GM19324 (cell line): ENCODE results near the gene NUAK1.

ENCODE experiments used
- ATAC-seq: cut with Tn5 transposase; IDR thresholded peaks from one replicate; pipeline ENCODE4 v1.9.1; 2021; ENCODE audit warnings: mild to moderate bottlenecking, moderate library complexity; ENCODE audit not compliant: unreplicated experiment, low FRiP score

NUAK1 gene

GRCh38 chr12:106066726-106067325 lies 71.9 kb downstream of the NUAK1 start:
- no peak for ATAC-seq

DNA sequence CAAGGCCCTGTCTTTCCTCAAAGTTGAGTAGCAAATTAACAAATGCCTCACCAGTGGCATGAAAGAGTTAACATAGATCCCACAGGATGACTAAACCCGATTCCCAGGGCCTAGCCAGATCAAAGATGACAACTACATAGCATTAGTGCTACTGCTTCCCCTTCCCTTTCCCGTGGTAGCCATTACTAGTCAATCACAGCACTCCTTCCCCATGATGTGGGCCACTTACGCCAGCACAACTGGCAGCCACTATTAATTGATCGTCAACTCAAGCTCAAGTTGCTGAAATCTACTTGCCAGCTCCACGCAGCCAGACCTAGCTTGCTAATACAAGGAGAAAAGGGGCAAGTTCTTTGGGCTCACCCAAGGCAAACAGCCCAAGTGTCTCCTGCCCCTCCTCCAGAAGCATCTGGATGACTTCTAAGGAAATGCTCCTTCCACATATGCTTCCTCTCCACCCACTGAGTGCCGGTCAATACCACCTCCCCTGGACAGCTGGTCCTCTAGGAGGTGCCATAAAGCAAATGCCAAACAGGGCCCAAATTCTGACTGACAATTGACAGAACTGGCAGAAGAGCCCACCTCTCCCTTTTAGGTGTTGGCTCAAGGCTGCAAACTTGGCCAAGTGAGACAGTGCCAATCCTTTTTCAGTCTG lies 72.6 kb downstream of the NUAK1 start:
- no peak for ATAC-seq

DNA sequence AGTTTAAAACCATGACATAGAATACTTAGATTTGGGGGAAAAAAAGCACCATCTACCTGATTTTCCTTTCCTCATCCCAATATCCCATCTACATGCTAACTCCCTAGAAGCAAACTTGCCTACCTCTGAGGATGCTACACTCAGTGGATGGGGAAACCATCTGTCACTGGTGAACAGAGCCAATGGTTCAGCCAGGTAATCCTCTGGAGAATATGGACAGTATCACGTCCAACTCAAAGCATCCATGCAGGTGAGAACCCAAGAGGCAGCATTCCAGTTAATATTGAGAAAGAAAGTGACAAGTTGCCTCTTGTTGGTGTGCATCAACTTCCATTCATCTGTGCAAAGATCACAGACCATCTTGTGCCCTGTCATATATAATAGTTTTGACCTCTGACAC lies 73.2 kb downstream of the NUAK1 start:
- ATAC-seq, result no peak

DNA sequence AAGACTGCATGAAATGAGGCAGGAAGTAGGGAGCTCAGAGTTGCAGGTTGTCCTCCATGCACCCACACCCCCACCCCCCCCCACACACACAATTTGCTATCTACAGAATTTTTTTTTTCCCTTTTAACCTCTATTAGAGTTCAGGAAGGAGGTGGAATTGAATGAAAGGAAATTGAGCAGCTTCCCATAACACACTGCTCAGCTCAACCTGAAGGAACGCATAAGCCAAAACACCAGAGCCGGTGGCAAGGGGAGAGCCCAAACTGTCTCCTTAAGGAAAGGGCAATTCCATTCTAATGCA lies 74.1 kb downstream of the NUAK1 start:
- ATAC-seq, result no peak

DNA sequence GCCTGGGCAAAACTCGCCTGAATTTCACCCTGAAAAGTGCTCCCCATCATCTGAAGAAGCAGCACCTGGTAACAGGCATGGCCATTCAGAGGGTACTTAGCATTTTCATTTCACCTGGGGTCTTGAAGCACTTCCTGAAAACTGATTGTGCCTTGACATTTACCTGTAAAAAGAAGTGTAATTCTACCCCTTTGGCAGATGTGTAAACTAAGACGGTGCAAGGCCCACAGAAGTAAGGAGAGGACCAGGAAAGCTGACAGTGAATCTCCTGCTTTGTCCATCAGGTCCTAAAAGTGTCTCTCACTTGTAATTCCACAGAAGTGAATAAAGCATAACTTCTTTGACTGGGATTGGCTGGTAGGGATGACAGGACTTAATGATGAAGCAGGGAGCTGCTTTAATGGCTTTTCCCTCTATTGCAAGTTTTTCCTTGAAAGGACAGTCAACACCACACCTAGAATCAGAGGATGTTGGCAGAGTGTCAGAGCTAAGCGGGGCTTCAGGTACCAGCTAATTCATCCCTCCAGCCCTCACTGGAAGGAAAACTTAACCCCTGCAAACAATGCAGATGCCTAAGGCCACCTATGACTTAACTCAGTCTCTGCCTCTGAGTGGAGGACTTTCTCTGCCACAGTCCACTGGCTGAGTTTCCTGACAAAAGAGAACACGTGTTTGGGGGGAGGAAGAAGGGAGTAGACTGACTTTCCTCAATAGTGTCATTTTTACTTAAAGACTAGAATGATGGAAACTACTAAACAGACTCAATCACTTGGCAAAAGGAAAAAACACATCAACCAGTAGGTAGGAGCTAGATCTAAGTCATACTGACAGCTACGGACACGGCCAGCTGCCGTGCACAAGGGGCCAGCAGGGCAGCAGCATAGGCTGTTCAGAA lies 74.7 kb downstream of the NUAK1 start:
- ATAC-seq, result no peak

- ATAC-seq, result no peak
These were observed 76.1 kb downstream of the NUAK1 start for GRCh38 chr12:106062693-106063092.

GRCh38 chr12:106058256-106059182 lies 80.2 kb downstream of the NUAK1 start:
- ATAC-seq, result no peak

GRCh38 chr12:106054049-106054448 lies 84.7 kb downstream of the NUAK1 start:
- no peak for ATAC-seq

DNA sequence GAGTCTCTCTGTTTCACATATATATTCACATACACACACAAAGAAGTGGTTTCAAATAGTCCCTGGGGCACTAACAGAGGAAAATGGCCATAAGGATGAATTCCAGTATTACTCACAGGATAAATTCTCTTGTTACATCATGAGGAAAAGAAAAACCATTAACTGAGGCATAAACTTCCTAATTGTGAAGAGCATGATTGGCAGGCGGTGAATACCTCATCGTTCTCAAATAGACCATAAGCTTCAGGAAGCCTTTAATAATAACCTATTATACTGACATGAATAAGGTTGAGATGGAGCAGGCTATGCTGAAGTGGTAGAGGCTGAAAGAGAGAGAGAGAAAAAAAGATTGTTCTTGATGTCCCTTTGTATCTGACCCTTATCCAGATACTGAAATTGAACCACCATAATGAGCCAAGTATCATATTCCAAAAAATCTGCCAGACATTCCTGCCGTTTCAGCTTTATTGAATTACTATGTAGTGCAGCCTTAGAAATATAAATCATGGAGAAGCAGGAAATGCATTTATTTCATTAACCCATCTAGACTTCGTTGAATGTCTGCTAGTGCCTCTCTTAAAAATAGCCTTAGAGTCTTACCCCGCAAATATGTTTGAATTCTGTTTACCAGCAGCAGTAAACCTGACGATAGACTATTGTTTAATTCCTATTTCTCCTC lies 86.8 kb downstream of the NUAK1 start:
- no peak for ATAC-seq

DNA sequence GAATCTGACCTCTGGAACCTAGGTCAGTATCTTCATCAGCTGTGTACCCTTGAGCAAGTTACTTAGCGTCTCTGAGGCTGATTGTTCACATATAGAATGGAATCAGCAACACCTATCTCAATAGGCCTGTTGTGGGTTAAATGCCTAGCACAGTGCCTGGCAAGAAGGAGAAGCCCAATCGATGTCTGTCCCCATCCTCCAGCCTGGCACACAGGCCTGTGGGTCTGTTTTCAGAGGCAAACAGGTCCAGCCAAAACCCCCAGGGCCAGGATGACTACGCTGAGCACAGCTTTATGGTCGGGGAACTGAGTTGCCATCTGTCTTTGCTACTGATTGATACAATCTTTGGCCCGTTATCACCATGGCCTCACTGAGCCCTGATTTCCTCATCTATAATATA lies 89.2 kb downstream of the NUAK1 start:
- no peak for ATAC-seq

DNA sequence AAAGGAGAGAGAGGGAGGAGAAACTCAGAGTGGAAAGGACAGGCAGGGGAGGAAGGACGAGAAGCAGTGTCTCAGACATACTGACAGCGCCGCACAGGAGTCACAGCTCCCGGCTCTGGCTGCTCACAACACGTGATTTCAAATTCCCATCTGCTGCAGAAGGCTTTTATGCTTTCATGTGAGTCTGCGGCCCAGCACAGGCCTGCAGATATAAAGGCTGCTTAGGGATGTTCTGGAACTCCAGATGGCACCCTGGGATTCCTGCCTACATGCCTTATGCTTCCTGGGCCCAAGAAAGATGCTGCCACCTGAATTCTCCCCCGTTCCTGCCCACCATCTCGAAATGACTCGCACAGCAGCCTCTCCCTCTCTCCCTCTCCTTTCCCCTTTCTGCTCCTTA lies 89.6 kb downstream of the NUAK1 start:
- no peak for ATAC-seq

DNA sequence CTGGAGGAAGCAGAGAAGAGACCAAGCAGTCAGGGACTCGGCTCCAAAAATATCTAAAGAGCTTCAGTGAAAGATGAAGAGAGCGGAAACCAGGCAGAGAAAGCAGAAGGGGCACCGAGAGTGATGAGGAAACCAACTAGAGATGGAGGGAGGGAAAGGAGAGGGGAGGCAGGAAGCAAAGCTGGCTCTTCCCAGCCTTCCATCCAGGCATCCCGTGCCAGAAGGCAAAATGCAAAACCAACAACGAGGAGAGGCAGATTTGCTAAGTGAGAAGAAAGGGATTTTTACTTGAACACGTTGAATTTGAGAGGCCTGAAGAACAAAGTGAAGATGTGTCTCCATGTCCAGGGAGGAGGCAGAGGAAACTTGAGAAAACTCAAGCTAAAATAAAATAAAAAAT lies 90.1 kb downstream of the NUAK1 start:
- no peak for ATAC-seq

DNA sequence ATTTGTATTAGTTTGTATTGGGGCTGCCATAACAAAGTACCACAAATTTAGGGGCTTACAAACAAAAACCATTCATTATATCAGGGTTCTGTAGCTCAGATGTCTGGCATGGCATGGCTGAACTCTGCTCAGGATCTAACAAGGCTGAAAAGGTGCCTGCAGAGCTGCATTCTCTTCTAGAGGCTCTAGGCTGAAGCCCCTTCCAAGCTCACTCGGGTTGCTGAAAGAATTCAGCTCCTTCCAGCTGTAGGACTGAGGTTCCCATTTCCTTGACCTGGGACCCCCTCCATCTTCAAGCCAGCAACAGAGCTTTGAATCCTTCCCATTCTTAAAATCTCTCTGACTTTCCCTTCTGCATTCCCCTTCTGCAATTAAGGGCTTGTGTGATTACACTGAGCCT lies 90.7 kb downstream of the NUAK1 start:
- ATAC-seq, result no peak

GRCh38 chr12:106046947-106047346 lies 91.8 kb downstream of the NUAK1 start:
- no peak for ATAC-seq

GRCh38 chr12:106046301-106046846 lies 92.4 kb downstream of the NUAK1 start:
- ATAC-seq, result no peak

GRCh38 chr12:106045251-106045674 lies 93.5 kb downstream of the NUAK1 start:
- ATAC-seq, result no peak

DNA sequence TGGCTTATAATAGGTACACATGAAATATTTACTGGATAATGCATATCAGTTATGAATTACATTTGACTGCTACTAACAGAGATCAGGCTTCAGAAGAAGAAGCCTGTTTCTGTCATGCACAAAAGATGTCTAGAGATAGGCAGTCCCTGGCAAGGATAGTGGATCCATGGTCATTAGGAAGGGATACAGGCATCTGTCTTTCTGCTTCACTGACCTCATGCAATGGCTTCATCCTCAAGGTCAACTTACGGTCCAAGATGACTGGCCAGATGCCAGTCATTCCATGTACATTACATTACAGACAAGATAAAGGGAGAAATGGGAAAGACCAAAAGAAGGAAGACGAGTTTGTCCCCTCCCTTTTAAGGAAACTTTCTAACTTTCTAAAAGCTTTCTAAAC lies 94.0 kb downstream of the NUAK1 start:
- ATAC-seq, result no peak

GRCh38 chr12:106042037-106042436 lies 96.7 kb downstream of the NUAK1 start:
- ATAC-seq, result no peak

DNA sequence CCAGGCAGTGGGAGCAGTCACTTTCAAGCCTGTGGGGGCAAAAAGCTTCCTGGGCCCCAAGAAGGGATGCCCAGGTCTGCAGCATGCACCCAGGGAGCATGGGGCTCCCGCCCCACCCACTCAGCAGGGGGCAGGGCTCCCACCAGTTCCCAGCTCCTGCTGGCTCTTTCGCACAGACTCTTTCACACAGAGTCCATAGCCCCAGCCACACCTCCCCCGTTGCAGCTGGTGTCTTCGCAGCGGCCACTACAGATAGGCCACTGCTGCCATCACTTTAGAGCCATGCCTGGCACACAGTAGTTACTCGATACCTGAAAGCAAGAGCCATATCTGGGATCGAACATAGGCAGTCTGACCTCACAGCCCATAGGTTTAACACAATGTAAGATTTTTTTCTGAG lies 98.2 kb downstream of the NUAK1 start:
- no peak for ATAC-seq
